Activated naive CD8-positive, alpha-beta T cell treated with anti-CD3 and anti-CD28 coated beads, Interleukin-2, amount 50 U/mL, for 16 hours (primary cell): ENCODE data around the gene SCN4A.

Source experiments
- DNase-seq: peaks from one replicate; pipeline ENCODE4 v3.0.0-alpha.2; 2020; ENCODE audit warnings: low read depth, low spot score

Gene SCN4A

DNA sequence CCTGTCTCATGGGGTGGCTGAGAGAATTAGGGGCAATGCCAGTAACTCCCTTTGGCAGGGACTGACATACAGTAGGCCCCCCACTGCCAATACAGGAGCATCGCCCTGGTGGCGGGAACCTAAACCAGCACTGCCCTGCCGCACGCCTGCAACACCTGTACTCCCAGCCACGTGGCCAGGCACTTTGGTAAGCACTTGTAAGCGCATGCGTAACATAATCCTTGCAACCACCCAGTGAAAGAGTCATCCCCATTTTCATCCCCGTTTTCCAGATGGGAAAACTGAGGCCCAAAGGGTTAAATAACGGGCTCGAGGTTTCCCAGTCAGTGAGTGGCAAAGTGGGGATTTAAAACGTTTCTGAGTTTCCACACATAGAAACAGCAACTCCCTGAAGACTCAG is 17.5 kb downstream of the SCN4A start:
- no peak for DNase-seq

DNA sequence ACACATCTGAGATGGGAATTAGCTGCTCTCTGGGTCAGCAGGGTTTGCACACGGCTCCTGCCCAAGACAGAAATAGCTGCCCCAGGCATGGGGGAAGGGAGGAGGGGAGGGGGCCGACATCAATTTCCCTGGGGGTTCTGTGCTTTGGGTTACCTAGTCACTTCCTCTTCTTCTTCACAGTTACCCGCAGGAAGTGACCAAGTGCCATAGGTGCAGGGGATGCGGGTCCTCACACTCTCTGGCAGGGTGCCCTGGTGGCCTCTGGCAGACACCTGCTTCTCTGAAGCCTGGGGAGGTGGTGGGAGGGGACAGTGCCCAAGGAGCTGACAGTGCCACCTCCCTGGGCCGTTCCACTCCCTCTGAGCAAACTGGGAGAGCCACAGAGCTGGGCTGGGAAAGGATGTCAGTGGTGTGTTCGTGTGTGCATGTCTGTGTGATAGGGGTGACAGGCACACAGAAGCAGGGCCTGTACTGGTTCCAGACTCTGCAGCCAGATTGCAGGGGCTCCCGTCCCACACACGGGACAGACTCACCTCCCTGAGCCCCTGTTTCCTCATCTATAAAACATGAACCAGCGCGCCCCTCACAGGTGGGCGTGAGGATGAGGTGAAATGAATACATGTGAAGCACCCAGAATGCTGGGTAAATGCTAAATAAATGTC is 18.2 kb downstream of the SCN4A start:
- no peak for DNase-seq

DNA sequence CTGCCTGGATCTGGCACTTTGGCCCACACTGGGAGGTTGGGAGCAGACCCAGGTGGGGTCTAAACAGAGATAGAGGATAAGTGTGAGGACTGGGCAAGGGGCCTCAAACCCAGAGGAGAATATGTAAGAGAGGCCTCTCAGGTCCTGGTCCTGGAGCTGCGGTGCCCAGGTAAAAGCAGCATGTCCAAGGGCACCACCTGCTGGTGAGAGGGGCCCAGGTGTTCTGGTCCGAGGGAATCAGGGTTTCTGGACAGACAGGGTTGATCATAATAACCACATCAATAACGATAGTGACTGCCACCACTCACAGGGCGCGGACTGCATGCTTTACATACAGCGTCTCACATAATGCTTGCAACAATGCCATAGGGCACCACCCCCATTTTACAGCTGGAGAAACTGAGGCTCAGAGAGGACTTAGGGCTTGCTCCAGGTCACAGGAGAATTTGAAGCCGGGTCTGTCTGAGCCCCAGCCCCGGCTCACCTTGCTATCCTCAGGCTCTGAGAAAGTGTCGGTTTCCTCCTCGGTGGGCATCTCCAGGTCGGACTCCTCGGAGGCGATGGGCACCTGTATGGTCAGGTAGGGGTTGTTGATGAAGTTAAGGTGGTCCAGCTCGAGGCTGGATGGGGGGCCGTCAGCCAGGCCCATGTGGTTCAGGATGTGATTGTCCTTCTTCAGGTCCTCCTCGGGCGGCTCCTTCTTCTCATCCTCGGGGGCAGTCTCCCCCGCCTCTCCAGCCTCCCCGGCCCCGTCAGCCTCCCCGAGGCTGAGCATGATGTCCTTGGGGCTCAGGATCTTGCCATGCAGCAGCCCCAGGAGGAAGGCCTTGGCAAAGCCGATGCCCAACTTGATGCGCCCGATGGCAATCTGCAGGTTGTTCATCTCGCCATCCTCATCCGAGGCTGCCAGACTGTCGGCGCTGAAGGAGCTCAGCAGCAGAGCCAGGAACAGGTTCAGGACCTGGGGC is 21.5 kb downstream of the SCN4A start:
- DNase-seq, result no peak

DNA sequence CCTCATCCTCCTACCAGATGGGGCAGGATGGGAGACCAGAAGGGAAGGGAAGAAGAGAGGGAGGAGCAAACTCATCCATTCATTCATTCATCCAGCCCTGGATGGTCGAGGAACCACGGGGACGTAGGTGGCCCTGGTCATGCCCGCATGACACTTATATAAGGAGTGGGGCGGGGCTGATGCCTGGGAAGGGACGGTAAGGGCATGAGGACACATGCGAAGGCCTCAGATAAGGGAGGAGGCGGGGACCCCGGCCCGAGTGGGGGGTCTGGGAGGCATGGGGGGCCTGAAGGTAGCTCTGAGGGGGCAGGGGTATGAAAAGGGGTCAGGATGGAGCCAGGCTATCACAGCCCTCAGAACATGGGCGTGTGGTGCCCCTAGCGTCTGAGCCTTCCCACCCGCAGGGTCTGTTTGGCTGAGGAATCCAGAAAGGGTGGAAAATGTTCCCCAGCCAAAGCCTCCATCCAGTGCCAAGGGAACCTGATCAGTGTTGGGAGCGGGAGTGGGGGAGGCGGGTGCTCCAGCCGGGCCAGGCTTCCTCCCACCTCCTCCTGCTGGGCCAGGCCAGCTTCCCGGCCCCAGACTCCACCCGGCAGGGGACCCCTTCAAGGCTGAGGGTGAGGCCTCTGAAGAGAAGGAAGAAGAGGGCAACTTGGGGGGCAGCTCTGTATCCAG is 23.0 kb downstream of the SCN4A start:
- no peak for DNase-seq

DNA sequence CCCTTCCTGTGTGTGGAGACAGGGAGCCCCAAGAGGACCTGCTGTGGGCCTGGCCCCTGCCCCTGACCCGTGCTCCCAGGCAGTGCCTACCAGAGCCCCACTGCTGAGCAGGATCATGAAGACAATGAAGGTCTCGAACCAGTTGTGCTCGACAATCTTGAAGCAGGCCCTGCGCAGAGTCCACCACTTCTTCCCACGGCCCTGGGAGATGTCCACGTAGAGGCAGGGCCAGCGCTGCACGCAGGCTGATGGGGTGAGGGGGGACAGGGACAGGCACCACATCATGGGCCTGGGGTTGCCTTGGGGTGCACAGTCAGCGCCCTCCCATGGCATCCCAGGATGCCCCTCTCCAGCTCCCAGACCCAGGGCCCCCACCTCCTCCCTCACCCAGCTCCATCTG is 24.2 kb downstream of the SCN4A start:
- no peak for DNase-seq

DNA sequence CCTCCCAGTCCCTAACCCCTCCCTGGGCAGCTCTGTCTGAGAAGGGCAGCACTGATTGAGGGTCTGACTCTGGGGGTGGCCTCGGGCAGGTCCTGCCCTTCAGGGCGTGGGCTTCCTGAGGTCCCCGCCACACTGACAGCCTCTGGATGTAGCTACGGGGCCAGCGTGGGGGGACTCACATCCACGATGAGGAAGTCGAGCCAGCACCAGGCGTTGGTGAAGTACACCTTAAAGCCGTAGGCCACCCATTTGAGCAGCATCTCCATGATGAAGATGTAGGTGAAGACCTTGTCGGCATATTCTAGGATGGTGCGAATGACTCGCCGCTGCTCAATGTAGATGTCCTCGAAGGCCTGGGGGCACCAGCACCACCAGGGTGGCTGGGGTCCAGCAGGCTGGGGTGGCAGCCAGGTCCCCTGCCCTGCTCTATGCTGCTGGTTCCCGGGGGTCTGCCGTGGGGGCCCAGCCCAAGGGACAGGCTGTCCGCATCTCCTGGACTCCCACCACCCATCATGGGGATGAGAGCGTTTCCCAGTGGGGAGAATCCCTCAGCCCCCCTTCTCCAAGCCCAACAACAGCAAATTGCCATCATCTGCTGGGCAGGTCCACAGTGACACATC is 24.9 kb downstream of the SCN4A start:
- DNase-seq, result no peak

DNA sequence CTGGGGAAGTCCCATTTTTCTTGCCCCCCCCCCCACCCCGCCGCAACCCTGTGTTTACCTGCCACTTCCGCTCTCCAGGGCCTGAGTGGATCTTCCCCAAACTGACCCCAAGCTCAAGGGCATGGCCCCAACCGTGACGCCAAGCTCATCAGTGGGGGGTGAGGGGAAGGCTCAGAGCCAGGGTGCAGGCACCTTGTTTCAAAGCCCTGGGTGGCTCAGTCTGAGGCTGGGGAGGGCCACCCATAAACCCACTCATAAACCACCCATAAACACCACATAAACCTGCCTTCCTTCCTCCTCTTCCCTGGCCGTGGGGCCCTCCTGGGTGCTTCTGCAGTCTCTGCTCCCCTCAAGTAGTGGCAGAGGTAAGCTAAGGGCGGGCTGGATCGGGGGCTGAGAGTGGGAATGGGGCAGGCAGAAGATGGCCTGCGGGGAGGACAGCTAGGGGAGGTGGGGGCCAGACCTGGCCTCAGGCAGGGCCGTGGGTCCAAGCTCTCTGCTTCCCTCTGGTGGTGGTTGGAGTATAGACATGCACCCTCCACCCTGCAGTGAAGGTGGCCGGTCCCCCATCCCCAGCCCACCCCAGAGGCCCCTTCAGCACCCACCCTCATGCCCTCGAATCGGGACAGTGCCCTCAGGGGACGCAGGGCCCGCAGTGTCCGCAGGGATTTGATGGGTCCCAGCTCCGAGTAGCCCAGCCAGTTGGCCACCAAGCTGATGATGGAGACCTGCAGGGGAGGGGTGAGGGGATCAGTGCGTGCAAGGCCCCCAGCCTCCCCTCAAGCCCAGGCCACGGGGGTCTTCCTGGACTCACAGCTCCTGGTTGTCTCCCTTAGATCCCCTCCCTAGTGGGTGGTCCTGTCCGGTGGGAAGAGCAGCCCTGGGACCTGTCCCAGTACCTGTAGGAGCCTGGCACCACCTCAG is 26.0 kb downstream of the SCN4A start:
- peak; percentile 25 for DNase-seq

DNA sequence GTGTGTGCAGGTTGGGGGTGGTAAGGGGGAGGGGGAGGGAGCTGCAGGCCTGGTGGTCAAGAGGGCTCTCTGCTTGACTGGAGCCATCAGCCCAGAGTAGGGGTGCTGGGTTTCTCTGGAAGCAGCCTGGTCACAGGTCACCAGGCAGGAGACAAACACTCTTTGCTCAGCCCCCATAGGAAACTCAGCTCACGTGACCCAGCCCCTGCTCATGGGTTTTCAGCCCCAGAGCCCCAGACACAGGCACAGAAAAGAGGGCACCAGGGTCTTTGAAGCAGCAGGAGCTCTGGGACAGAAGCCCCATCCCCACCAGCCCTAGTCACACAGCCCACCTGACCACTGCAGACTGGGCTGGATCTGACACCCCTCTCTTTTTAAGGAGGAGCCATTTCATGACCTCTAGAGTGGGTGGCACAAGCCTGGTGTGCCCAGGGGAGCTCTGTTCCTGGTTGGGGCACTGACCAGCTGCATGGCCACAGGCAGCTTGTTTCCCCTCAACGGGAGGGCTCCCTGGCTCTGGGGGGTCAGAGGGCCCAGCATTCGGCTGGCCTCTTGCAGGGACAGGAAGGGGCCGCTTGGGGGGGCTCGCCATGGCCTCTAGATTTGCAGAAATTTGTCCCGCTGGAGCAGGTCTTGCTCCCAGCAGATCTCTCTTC is 26.8 kb downstream of the SCN4A start:
- no peak for DNase-seq

DNA sequence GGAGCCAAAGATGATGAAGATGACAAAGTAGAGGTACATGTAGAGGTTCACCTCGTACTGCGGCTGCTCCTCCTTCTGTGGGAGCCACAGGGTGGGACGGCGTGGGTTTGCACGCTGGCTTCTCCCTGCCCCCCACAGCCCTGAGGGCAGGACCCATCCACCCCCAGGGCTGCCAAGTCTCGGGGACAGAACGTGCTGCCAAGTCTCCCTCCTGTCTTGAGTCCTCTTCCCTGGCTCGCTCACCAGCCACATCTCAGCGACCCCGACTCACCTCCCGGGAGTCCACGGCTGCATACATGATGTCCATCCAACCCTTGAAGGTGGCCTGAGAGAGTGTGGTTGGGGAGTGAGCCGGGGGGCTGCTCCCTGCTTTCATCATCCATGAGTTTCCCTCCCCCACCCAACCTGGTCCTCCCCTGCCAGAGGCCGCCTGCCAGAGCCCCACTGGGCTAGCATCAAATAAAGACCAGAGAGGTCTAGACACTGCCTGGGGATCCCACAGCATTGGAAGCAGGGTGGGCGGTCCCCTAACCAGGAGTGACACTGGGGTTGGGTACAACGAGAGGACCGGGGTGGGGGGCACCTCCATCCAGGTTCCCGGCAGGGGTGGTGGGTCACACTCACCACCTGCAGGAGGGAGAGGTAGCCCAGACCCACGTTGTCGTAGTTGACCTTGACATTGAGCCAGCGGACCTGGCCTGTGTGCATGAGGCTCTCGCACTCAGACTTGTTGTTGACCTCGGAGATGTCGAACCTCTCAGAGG is 27.8 kb downstream of the SCN4A start:
- DNase-seq, result no peak

DNA sequence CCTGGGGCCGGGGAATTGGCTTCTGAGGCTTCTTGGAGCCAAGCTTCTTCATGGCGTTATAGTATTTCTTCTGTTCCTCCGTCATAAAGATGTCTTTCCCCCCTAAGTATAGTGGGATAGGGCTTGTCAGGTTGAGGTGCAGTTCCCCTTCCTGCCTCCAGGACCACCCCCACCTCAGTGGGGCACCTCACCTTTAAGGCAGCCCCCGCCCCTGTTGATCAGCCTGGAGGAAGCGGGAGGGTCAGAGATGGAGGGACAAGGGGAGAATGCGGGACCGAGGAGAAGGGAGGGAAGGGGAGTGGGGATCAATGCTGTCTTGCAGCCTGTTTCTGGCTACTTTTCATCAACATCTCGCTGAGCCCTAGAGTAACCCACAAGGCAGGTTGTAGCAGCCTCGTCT is 29.0 kb downstream of the SCN4A start:
- DNase-seq, result no peak

DNA sequence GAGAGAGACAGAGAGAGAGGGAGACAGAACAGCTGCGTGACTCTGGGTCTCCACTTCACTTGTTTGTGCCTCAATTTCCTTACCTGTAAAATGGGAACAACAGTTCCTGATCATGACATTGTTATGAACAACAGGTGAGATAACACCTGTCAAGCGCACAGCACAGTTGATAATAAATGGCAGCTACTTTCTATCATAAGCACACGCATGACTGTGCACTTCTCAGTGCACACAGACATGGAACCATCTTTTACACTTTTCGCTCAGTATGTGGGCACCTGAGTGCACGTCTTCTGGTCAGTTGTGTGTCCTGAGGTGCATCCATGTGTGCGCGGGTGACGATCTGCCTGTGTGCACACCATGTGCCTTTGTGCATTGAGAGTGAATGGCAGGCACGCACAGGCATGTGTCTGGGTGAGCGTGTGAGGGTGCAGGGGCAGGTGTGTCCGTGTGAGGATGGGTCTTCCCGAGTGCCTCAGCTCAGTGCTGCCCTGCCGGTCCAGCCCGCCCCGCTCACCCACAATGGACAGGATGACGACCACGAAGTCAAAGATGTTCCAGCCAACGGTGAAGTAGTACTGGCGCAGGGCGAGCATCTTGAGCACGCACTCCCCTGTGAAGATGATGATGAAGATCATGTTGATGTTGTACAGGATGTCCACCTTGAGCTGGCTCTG is 30.3 kb downstream of the SCN4A start:
- DNase-seq, result no peak

DNA sequence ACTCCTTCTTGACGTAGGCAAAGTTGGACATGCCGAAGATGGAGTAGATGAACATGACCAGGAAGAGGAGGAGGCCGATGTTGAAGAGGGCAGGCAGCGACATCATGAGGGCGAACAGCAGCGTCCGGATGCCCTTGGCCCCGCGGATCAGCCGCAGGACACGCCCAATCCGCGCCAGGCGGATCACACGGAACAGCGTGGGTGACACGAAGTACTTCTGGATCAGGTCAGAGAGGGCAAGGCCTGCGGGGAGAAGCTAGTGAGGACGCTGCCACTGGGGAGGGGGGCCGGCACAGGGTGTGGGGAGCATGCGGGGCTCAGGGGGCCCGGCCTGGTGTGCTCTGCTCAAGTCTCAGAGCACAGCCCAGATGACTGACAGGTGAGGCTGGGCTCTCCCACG is 31.0 kb downstream of the SCN4A start:
- DNase-seq, result no peak

DNA sequence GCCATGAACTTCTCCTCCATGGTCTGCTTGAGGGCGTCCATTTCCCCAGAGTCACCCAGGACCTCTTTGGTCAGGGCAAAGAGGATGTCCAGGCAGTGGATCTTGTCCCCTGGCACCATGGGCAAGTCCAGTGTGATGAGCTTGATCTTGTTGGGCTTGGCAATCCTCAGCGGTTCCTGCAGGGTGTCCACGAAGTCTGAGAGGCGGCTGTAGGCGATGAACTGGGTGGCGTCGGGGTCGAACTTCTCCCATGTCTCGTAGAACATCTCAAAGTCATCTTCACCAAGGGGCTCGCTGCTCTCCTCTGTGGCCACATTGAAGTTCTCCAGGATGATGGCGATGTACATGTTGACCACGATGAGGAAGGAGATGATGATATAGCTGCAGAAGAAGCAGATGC is 31.6 kb downstream of the SCN4A start:
- no peak for DNase-seq

DNA sequence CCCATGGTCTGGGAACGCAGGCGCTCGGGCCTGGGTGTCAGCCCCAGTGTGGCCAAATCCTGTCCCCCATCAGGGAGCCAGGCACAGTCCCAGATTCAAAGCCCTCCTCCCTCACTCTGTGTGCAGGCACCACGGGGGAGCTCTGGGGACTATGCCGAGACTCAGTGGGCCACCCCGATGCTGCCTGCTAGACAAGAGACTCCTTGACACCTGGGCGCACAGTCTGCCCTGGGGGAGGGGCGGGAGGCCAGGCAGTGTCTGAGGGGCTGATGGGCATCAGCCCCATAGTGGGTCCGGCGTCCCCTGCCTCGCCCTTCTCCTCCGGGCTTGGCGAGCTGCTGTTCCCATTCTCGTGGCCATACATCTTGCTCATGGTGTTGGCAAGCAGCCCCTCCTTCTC is 32.1 kb downstream of the SCN4A start:
- DNase-seq, result no peak

DNA sequence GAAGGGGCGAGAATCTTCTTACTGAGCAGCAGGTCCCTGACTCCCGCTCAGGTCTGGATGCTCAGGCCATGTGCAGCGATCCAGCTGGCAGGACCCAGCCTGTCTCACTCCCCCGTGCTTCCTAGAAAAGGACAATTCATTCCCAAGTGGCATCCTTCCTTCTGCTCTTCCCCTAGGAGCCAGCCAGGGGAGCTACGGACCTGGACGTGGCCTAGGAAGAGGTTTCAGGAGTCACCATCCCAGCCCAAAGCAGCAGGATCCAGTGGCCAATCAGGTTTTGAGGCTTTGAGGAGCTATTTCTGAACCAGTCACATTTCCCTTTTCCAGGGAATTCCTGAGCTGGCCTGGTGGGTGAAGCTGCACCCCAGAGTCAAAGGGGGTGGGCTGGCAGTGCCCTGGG is 32.8 kb downstream of the SCN4A start:
- no peak for DNase-seq

DNA sequence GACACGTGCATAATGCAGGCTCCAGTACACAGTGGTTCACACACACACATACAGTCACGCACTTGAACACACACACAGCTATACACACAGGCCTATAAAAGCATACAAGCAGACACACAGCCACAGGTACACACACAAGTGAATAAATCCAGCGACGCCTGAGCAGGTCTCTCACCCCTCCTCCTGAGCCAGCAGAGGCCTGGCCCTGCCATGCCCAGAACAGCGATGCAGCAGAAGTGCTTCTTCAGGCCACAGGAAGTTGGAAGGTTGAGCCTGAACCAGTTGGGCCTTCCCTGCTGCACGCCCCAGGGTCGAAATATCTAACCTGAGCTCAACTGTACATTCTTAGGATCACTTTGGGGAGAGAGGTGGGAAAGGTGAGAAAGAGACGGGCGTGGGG is 33.3 kb downstream of the SCN4A start:
- DNase-seq, result no peak

DNA sequence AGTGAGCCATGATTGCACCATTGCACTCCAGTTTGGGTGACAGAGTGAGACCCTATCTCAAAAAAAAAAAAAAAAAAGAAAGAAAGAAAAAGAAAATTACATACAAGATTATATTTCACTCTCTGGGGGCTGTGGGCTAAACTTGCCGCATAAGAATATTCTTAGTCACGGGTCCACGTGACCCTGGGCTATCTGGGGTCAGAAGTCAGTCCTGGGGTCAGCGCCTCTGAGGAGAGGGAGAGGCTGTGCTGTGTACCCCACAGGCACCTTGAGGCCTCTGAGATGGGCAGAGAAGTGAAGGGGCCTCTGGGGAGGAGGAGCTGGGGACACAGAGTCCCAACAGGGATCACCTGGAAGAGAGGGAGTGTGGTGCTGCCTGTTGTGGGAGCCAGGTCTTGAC is 34.8 kb downstream of the SCN4A start:
- no peak for DNase-seq

DNA sequence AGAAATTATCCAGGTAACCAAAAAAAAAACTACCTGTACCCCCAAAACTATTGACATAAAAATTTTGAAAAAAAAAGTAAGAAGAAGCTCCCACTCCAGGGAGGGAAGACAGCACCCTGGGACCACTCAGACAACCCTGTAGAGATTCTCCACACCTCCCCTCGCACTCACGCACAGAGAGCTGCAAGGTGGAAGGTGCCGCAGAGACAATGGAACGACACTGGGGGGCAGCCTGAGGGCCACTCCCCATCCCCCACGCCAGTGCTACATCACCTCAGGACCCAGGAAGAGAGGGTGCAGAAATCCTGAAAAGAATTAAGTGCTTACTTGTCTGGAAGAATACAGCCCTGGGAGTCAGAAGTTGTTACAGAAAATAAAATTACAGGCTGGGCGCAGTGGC is 35.4 kb downstream of the SCN4A start:
- DNase-seq, result no peak
